Muscle of arm (tissue), 12 donors: ENCODE measurements around the gene REEP3. TPM values are rescaled to one million over a fixed set of nuclear protein-coding genes. Genes with fewer than 3 reads are reported as not detected.

Experiments used
- DNase-seq: peaks from one replicate; pipeline ENCODE4 v3.0.0-alpha.2; 2013
- polyA plus RNA-seq, 12 donors: library from polyadenylated mRNA; unstranded; fragments of 120-200 nt; gene quantifications; one replicate each; pipeline ENCODE4 v1.2.1, GENCODE V29; 2013; ENCODE audit not compliant: insufficient read length in 12 of 12

Gene REEP3
- polyA plus RNA-seq, 12 donors, result 14.3 to 36.2 (median 19.4) TPM; not detected in 1

GRCh38 chr10:63585041-63585440, 63.8 kb downstream of the REEP3 start:
- DNase-seq, result no peak

GRCh38 chr10:63586043-63586442, 64.8 kb downstream of the REEP3 start:
- DNase-seq, result no peak

GRCh38 chr10:63587191-63587590, 66.0 kb downstream of the REEP3 start:
- DNase-seq, result no peak

GRCh38 chr10:63588436-63589167, 67.4 kb downstream of the REEP3 start:
- no peak for DNase-seq

GRCh38 chr10:63591600-63592379, 70.6 kb downstream of the REEP3 start:
- DNase-seq, result no peak

GRCh38 chr10:63593576-63593975, 72.4 kb downstream of the REEP3 start:
- DNase-seq, result no peak

GRCh38 chr10:63595072-63595471, 73.9 kb downstream of the REEP3 start:
- no peak for DNase-seq

- DNase-seq, result no peak
Measured at GRCh38 chr10:63596924-63597323, 75.7 kb downstream of the REEP3 start.

- no peak for DNase-seq
Measured at GRCh38 chr10:63600540-63600939, 79.3 kb downstream of the REEP3 start.

- DNase-seq, result no peak
Measured at GRCh38 chr10:63603709-63604445, 82.7 kb downstream of the REEP3 start.

GRCh38 chr10:63605197-63605967, 84.2 kb downstream of the REEP3 start:
- DNase-seq, result no peak

GRCh38 chr10:63608511-63608910, 87.3 kb downstream of the REEP3 start:
- no peak for DNase-seq

GRCh38 chr10:63611078-63611477, 89.9 kb downstream of the REEP3 start:
- no peak for DNase-seq

GRCh38 chr10:63614371-63614891, 93.2 kb downstream of the REEP3 start:
- DNase-seq, result peak; percentile 61

- no peak for DNase-seq
Measured at GRCh38 chr10:63618552-63618951, 97.4 kb downstream of the REEP3 start.

- DNase-seq, result no peak
Measured at GRCh38 chr10:63619426-63619825, 98.2 kb downstream of the REEP3 start.

- no peak for DNase-seq
Measured at GRCh38 chr10:63622097-63622496, 100.9 kb downstream of the REEP3 start.

GRCh38 chr10:63624701-63625100, 103.5 kb downstream of the REEP3 start:
- no peak for DNase-seq

GRCh38 chr10:63627396-63627795, 106.2 kb downstream of the REEP3 start:
- no peak for DNase-seq

- DNase-seq, result no peak
Measured at GRCh38 chr10:63627881-63628296, 106.7 kb downstream of the REEP3 start.
